MCF 10A (cell line): ENCODE data around the gene ZNF791. TPM values are rescaled to one million over a fixed set of nuclear protein-coding genes. Genes with fewer than 3 reads are reported as not detected.

Source experiments
- BruUV-seq: library from RNA; stranded (reverse); fragments of 400-500 nt; replicated peaks from 2 replicates; lab custom pipeline; 2021; lab: Mats Ljungman, UMichigan
- CTCF ChIA-PET: fragments of 300-600 bp; sonication (Branson Sonifier 250); formaldehyde crosslinking; extraction: SDS; loops from one replicate; lab custom pipeline; 2021; ENCODE audit warnings: antibody characterized with exemption, inconsistent platforms; lab: Yijun Ruan, JAX
- POLR2A ChIA-PET: fragments of 300-600, 350-650 bp; sonication (Branson Sonifier 250); formaldehyde crosslinking; extraction: SDS; loops from one replicate; lab custom pipeline; 2020; ENCODE audit warnings: antibody characterized with exemption, inconsistent platforms; lab: Yijun Ruan, JAX
- DNase-seq: peaks from one replicate; pipeline ENCODE4 v3.0.0-alpha.2; 2018; ENCODE audit not compliant: unreplicated experiment
- H3K27ac Mint-ChIP-seq: one replicate; pipeline ENCODE4 v1.8.0; 2022; ENCODE audit warnings: mild to moderate bottlenecking, low read depth, mixed read lengths; ENCODE audit not compliant: unreplicated experiment
- H3K27me3 Mint-ChIP-seq: one replicate; pipeline ENCODE4 v1.8.0; 2022; ENCODE audit warnings: mixed read lengths; ENCODE audit not compliant: insufficient read depth, unreplicated experiment
- H3K36me3 Mint-ChIP-seq: one replicate; pipeline ENCODE4 v1.8.0; 2022; ENCODE audit warnings: mild to moderate bottlenecking, moderate library complexity, mixed read lengths; ENCODE audit not compliant: insufficient read depth, unreplicated experiment
- H3K4me1 Mint-ChIP-seq: one replicate; pipeline ENCODE4 v1.8.0; 2022; ENCODE audit warnings: mixed read lengths; ENCODE audit not compliant: insufficient read depth, unreplicated experiment
- H3K4me3 Mint-ChIP-seq: one replicate; pipeline ENCODE4 v1.8.0; 2022; ENCODE audit warnings: mild to moderate bottlenecking, moderate library complexity, mixed read lengths; ENCODE audit not compliant: unreplicated experiment
- H3K9me3 Mint-ChIP-seq: one replicate; pipeline ENCODE4 v1.8.0; 2022; ENCODE audit warnings: mixed read lengths; ENCODE audit not compliant: unreplicated experiment
- CTCF ChIP-seq: fragments of 200-600 bp; IDR thresholded peaks from one replicate; pipeline ENCODE4 v1.8.0; 2022; ENCODE audit warnings: antibody characterized with exemption, mild to moderate bottlenecking; ENCODE audit not compliant: unreplicated experiment
- intact Hi-C: fragments of 100-400 bp; cut with micrococcal nuclease; formaldehyde crosslinking; loops from 2 replicates; pipeline ENCODE4 v1.14.1; 2022
- total RNA-seq: library from RNA; stranded (reverse); gene quantifications from 2 replicates; pipeline ENCODE4 v1.2.3, GENCODE V29; 2022

The ZNF791 gene
- total RNA-seq, 1 experiment from 2014 or later: 23.7 TPM

- Mint-ChIP-seq H3K4me1 (peaks cover 7% of the 10 kb centered on the region), H3K36me3 (peaks cover 46% of the 10 kb centered on the region), H3K4me3 (peak overlapping the region; percentile 92), H3K27me3 (no peaks in the 10 kb centered on the region), H3K27ac (peak overlapping the region; percentile 100), H3K9me3 (no peaks in the 10 kb centered on the region)
- ChIA-PET POLR2A (interaction anchor here (0.7 to 3.2 kb wide), 17 partner anchors 9 to 1583 kb away, joined by 3 to 40 read pairs (median 5); partner anchors contain the start of genes DHPS, FBXW9, JUNB and TNPO2), CTCF (interaction anchor here (0.6 kb wide), 1 partner anchor 103 kb away, joined by 4 read pairs; no protein-coding TSS in a partner anchor)
- peak; percentile 62 for DNase-seq
- TF ChIP-seq CTCF: no peak
- intact Hi-C loops: loop anchor here (2.0 to 10.0 kb wide), 2 partner anchors 58 to 504 kb away; partner anchors contain the start of genes ZNF136, ZNF490 and ZNF791
- TSS peak; percentile 74 for BruUV-seq
Measured at GRCh38 chr19:12668932-12669269, 58.2 kb downstream of the ZNF791 start.

- H3K9me3 Mint-ChIP-seq: no peaks in the 10 kb centered on the region
- ChIA-PET CTCF (interaction anchor here (0.6 to 0.8 kb wide), 2 partner anchors 28 to 1784 kb away, joined by 3 read pairs; no protein-coding TSS in a partner anchor), POLR2A (interaction anchor here (0.7 to 3.2 kb wide), 22 partner anchors 9 to 1583 kb away, joined by 3 to 40 read pairs (median 4); partner anchors contain the start of genes DHPS, FBXW9, JUNB and TNPO2)
- no peaks in the 10 kb centered on the region for H3K27me3 Mint-ChIP-seq
- no peak for TF ChIP-seq CTCF
- peak overlapping the region; percentile 92 for H3K4me3 Mint-ChIP-seq
- intact Hi-C loops: loop anchor here (2.0 to 10.0 kb wide), 2 partner anchors 59 to 505 kb away; partner anchors contain the start of genes ZNF136, ZNF490 and ZNF791
- H3K36me3 Mint-ChIP-seq: peaks cover 52% of the 10 kb centered on the region
- H3K27ac Mint-ChIP-seq: peak overlapping the region; percentile 100
- TSS peak; percentile 65 for BruUV-seq
- DNase-seq: peak; percentile 83
- peaks cover 7% of the 10 kb centered on the region for H3K4me1 Mint-ChIP-seq
Measured at GRCh38 chr19:12669270-12670158, 58.8 kb downstream of the ZNF791 start.

GRCh38 chr19:12670159-12670928 lies 59.6 kb downstream of the ZNF791 start:
- no peak for TF ChIP-seq CTCF
- no TSS peak for BruUV-seq
- H3K27ac Mint-ChIP-seq: peak overlapping the region; percentile 100
- CTCF ChIA-PET: interaction anchor here (0.6 to 2.8 kb wide), 4 partner anchors 10 to 1785 kb away, joined by 3 to 20 read pairs (median 8); partner anchors contain the start of gene DHPS
- peak overlapping the region; percentile 92 for H3K4me3 Mint-ChIP-seq
- H3K27me3 Mint-ChIP-seq: no peaks in the 10 kb centered on the region
- no peak for DNase-seq
- peaks cover 7% of the 10 kb centered on the region for H3K4me1 Mint-ChIP-seq
- peaks cover 60% of the 10 kb centered on the region for H3K36me3 Mint-ChIP-seq
- no peaks in the 10 kb centered on the region for H3K9me3 Mint-ChIP-seq
- POLR2A ChIA-PET: interaction anchor here (0.6 to 3.2 kb wide), 14 partner anchors 10 to 1031 kb away, joined by 3 to 40 read pairs (median 3); partner anchors contain the start of genes DHPS, FBXW9, TNPO2 and ZNF490
- intact Hi-C loops: no loop called here
